Astrocyte of the spinal cord (primary cell): ENCODE results near the gene SSC5D.

Experiments
- DNase-seq: peaks from one replicate; pipeline ENCODE4 v3.0.0; 2011; ENCODE audit warnings: low read depth, low spot score
- H3K4me3 ChIP-seq: 2 replicates; pipeline ENCODE4 v1.5.1; 2011; ENCODE audit warnings: low read depth, mild to moderate bottlenecking, low read length, moderate library complexity
- in situ Hi-C: cut with HindIII; loops from 2 replicates; pipeline ENCODE4 v1.10.0; 2017; ENCODE audit warnings: low sequenced_read_pairs
- TF ChIP-seq, protein P1 (sequence below): IDR thresholded peaks from 2 replicates; pipeline ENCODE4 v1.5.1; 2012; ENCODE audit warnings: low read depth, mild to moderate bottlenecking, low read length, inconsistent platforms

Gene SSC5D

DNA sequence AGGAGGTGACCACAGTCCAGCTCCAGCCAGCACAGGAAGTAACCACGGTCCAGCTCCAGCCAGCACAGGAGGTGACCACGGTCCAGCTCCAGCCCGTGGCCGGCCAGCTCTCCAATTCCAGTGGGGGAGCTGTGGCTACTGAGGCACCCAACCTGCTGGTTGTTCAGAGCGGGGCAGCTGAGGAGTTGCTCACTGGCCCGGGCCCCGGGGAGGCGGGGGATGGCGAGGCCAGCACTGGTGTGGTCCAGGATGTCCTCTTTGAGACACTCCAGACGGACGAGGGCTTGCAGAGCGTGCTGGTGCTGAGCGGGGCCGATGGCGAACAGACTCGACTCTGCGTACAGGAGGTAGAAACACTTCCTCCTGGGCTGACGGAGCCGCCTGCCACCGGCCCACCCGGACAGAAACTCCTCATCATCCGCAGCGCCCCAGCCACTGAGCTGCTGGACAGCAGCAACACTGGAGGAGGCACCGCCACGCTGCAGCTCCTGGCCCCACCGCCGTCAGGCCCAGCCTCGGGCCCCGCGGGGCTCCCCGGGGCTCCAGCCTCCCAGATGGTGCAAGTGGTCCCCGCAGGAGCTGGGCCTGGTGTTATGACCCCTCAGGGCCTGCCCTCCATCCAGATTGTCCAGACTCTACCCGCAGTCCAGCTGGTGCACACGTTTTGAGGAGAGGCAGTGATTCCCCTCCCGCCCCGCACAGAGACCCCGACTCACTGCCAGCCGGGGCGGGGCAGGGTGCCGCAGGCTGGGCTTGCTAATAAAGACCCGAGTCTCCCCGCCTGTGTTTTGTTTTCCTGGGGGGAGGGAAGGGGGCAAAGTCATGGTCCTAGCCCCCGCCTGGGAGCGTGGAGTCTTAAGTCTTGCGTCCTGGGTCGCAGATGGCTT, 4.3 kb upstream of the SSC5D start:
- DNase-seq = no peak
- TF ChIP-seq, protein P1, sequence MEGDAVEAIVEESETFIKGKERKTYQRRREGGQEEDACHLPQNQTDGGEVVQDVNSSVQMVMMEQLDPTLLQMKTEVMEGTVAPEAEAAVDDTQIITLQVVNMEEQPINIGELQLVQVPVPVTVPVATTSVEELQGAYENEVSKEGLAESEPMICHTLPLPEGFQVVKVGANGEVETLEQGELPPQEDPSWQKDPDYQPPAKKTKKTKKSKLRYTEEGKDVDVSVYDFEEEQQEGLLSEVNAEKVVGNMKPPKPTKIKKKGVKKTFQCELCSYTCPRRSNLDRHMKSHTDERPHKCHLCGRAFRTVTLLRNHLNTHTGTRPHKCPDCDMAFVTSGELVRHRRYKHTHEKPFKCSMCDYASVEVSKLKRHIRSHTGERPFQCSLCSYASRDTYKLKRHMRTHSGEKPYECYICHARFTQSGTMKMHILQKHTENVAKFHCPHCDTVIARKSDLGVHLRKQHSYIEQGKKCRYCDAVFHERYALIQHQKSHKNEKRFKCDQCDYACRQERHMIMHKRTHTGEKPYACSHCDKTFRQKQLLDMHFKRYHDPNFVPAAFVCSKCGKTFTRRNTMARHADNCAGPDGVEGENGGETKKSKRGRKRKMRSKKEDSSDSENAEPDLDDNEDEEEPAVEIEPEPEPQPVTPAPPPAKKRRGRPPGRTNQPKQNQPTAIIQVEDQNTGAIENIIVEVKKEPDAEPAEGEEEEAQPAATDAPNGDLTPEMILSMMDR = no peak
- in situ Hi-C loops = no loop called here
- H3K4me3 ChIP-seq = peak overlapping the region; percentile 73

DNA sequence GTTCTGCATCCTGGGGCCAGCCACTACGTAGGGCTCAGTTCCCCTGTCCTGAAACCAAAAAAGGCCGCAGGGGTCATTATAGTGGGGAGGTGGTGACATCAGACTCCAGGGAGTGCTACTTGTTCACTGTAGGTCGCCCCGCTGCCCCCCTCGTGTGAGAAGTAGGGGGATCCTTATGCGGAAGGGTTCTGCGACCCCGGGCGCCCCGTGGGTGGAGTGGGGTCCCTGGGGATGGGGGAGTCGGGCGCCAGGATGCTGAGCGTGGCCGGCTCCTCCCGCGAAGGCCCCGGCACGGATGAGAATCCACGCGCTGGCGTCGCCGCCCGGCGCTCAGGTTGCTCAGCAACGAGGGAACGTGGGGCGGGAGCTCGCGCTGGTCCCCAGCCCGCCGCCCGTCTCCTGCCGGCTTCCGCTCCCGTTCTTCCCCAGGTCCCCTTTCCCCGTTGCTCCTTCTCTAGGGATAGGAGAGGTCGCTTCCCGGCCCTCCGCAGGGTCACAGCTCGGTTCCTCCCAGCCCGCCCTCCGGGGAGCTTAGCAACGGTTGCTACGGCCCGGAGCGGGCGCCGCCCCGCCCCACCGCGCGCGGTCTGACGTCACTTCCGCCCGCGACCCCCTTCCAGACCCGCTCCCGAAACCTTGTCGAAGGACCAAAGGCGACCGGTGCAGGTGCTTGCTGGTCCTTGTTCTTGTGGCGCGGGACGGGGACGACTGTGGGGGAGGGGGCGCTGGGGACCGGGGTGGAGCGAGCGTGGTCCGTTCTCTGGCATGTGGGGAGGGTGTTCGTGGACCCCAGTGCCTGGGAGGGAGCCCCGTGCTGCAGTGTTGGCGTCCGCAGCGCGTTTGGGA, 3.4 kb upstream of the SSC5D start, which contains the start of gene NAT14:
NAT14 (plus strand) TSS at position 596 of the 846 bp plus-strand sequence. CDS start 521 bp downstream, outside the sequence.
- H3K4me3 ChIP-seq = peak within 1 kb of the TSS; percentile 73
- in situ Hi-C loops = no loop called here
- TF ChIP-seq, protein P1 = no peak
- DNase-seq = peak; percentile 60

DNA sequence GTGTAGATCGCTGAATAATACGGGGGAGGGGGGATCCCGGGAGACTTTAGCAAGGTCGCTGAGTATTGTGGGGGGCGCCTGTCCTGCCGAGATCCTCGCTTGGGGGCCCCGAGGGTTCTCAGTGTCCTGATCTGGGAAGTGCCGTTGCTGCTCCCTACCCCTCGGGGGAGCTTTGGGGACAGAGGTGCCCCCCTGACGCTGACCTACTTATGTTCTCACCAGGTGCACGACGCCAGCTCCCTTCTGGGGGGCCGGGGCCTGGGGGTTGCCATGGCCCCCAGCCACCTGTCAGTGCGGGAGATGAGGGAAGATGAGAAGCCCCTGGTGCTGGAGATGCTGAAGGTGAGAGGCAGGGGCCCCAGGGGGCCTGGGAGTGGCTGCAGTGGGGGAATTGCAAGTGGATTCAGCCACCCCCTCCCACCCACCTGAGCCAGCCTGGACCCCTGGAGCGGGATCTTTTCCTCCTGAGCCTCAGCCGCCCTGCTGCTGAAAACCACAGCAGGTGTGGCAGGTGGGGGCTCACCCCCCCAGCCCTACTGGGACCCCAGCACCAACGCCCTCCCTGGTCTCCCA, 2.7 kb upstream of the SSC5D start:
- TF ChIP-seq, protein P1 = no peak
- in situ Hi-C loops = no loop called here
- no peak for DNase-seq
- H3K4me3 ChIP-seq = peak overlapping the region; percentile 73

DNA sequence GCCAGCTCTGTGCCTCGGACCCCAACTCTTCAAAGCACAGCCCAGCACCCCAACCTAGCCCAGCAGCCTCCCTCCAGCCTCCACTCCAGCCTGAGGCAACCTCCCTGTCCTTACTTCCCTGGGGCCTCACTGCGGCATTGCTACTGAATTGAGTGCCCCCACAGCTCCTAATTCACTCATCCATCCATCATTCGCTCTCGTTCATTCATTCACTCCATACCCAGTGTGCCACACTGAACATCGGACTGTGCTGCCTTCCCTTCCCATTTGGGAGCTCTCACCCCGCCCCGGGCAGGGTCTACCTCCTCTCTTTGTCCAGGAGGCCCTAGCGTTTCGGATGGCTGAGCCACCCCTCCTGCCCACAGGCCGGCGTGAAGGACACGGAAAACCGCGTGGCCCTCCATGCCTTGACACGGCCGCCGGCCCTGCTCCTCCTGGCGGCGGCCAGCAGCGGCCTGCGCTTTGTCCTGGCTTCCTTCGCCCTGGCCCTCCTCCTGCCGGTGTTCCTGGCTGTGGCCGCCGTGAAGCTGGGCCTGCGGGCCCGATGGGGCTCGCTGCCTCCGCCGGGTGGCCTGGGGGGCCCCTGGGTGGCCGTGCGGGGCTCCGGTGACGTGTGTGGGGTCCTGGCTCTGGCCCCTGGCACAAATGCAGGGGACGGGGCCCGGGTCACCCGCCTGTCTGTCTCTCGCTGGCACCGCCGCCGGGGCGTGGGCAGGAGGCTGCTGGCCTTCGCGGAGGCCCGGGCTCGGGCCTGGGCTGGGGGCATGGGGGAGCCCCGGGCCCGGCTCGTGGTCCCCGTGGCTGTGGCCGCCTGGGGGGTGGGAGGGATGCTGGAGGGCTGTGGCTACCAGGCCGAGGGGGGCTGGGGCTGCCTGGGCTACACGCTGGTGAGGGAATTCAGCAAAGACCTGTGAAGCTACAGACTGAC, 1.9 kb upstream of the SSC5D start:
- DNase-seq = no peak
- TF ChIP-seq, protein P1 = no peak
- peak overlapping the region; percentile 73 for H3K4me3 ChIP-seq
- in situ Hi-C loops = no loop called here

DNA sequence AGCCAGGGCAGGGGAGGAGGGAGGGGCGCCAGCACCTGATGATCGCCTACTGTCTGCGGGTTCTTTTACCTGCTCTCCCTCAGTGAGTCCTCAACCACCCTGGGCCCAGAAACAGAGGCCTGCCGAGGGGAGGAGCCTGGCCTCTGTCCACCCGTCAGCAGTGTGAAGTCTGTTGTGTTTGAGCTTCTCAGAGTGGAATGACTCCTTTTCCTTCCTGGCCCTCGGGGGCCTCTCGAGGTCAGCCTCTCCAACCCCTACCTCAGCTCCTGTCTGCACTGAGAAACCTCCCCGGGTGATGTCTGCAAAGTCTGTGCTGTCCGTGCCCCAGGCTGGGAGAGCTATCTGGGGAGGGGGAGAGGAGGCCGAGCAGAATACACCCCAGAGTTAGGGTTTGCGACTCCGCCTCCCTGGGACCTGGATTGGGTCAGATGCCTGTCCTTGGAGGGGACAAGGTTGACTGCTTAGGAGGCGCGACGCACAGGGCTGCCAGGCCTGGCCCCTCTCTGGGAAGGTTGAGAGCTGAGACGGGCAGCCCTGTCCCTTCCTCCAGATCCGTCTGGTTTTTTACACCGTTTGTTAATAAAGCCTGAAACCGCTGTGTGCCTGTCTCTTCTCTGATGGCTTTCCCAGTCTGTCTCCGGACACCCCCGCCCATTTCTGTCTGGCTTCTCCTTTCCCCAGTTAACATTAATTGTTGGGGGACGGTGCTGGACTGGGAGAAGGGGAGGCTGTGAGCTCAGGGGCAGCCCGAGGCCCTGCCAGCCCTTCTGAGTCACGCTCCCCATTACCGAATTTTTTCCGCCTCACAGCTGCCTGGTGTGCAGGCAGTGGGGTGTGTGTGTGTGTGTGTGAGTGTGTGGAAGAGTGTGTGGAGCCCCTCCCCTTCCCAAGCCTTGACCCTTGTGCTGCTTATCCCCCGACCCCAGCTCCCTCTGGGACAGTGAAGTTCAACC, 989 bp upstream of the SSC5D start:
- TF ChIP-seq, protein P1 = no peak
- in situ Hi-C loops = no loop called here
- peak overlapping the region; percentile 10 for H3K4me3 ChIP-seq
- peak; percentile 96 for DNase-seq
